Duodenal mucosa (tissue), 2 donors: ENCODE results near the gene CBLN4.

Experiments
- H3K27ac ChIP-seq: one replicate; pipeline ENCODE4 v1.7.0; 2013; ENCODE audit warnings: low read depth, low read length
- H3K27me3 ChIP-seq, 2 donors: one replicate each; pipeline ENCODE4 v1.7.0; 2013; ENCODE audit warnings: low read length in 2 of 2, control low read depth in 1 of 2; ENCODE audit not compliant: insufficient read depth in 2 of 2, control insufficient read depth in 1 of 2
- H3K36me3 ChIP-seq, 2 donors: one replicate each; pipeline ENCODE4 v1.7.0; 2013; ENCODE audit warnings: low read length in 2 of 2, control low read depth in 1 of 2; ENCODE audit not compliant: insufficient read depth in 2 of 2, control insufficient read depth in 1 of 2
- H3K4me1 ChIP-seq, 2 donors: one replicate each; pipeline ENCODE4 v1.7.0; 2013; ENCODE audit warnings: low read length in 2 of 2, control low read depth in 1 of 2; ENCODE audit not compliant: insufficient read depth in 2 of 2, control insufficient read depth in 1 of 2
- H3K4me3 ChIP-seq, 2 donors: one replicate each; pipeline ENCODE4 v1.7.0; 2013; ENCODE audit warnings: low read length in 2 of 2, low read depth in 1 of 2
- H3K9ac ChIP-seq, 2 donors: one replicate each; pipeline ENCODE4 v1.7.0; 2013; ENCODE audit warnings: low read length in 2 of 2, low read depth in 1 of 2
- H3K9me3 ChIP-seq, 2 donors: one replicate each; pipeline ENCODE4 v1.7.0; 2013; ENCODE audit warnings: low read length in 2 of 2, control low read depth in 1 of 2; ENCODE audit not compliant: control insufficient read depth in 1 of 2

Gene CBLN4

DNA sequence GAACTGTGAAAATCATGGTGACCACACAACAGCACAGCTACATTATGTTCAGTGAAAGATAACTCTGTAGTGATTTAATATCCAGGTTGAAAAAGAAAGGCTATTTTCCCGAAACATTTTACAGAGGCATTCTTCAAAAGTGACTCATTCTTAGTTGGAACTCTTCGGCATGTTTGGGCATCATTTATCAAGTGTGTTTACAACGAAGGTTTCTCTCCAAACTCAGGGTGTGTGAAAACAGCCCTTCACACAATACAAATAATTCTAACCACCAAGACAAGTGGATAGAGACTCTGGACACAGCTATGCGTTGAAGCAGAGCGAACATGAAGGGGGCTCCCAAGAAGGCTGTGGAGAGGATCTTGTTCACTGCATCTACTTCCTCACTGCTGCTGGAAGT is 57.6 kb downstream of the CBLN4 start:
- Histone ChIP-seq H3K9me3 (peaks cover 10 to 11% of the 10 kb centered on the region in 2 donors), H3K27ac (no peak overlapping the region), H3K4me3 (no peak overlapping the region), H3K27me3 (no peaks in the 10 kb centered on the region), H3K4me1 (no peaks in the 10 kb centered on the region), H3K9ac (no peak overlapping the region), H3K36me3 (no peaks in the 10 kb centered on the region)
